Suprapubic skin (tissue), 4 donors: ENCODE results near the gene ASIC2. TPM values are rescaled to one million over a fixed set of nuclear protein-coding genes. Genes with fewer than 3 reads are reported as not detected.

Experiments used
- DNase-seq, 2 donors: peaks; one replicate each; pipeline ENCODE4 v3.0.0-alpha.2; 2019; ENCODE audit warnings: low spot score in 2 of 2
- H3K27ac ChIP-seq: fragments of 200-600 bp; sonication (generic); one replicate; pipeline ENCODE4 v1.5.1; 2019
- H3K27me3 ChIP-seq: fragments of 200-600 bp; sonication (generic); one replicate; pipeline ENCODE4 v1.5.1; 2019
- H3K36me3 ChIP-seq: fragments of 200-600 bp; sonication (generic); one replicate; pipeline ENCODE4 v1.5.1; 2019
- H3K4me1 ChIP-seq: fragments of 200-600 bp; sonication (generic); one replicate; pipeline ENCODE4 v1.5.1; 2019
- H3K4me3 ChIP-seq: fragments of 200-600 bp; sonication (generic); one replicate; pipeline ENCODE4 v1.5.1; 2019; ENCODE audit warnings: mild to moderate bottlenecking
- H3K9me3 ChIP-seq: fragments of 200-600 bp; sonication (generic); one replicate; pipeline ENCODE4 v1.5.1; 2019
- CTCF ChIP-seq, 2 donors: fragments of 200-600 bp in 1 of 2; fragments of 450-650 bp in 1 of 2; sonication (generic) in 1 of 2; IDR thresholded peaks; one replicate each; pipeline ENCODE4 v1.5.1; 2016 to 2019; ENCODE audit warnings: antibody characterized with exemption in 2 of 2, mild to moderate bottlenecking in 1 of 2, moderate library complexity in 1 of 2
- EP300 ChIP-seq: sonication (generic); formaldehyde crosslinking; IDR thresholded peaks from one replicate; pipeline ENCODE4 v1.6.1; 2017; ENCODE audit warnings: antibody characterized with exemption
- POLR2A ChIP-seq, 2 donors: fragments of 450-650 bp; IDR thresholded peaks; one replicate each; pipeline ENCODE4 v1.6.1; 2017; ENCODE audit warnings: antibody characterized with exemption in 2 of 2, mild to moderate bottlenecking in 2 of 2, moderate library complexity in 2 of 2
- POLR2AphosphoS5 ChIP-seq, 3 donors: sonication (generic); formaldehyde crosslinking; IDR thresholded peaks; one replicate each; pipeline ENCODE4 v1.6.1; 2017; ENCODE audit warnings: antibody characterized with exemption in 3 of 3
- WGBS: methylation state at CpG from one replicate; pipeline ENCODE4 v1.1.5; 2018; 5-methylcytosine and 5-hydroxymethylcytosine counted together
- total RNA-seq, 4 donors: library from RNA; depleted of rRNA; stranded (reverse); fragments of >200 nt; gene quantifications; one replicate each; pipeline ENCODE4 v1.1.0, GENCODE V29; 2016

Gene ASIC2
- total RNA-seq, 4 donors from 2014 or later: not detected

GRCh38 chr17:33207231-33207630 lies 85.9 kb downstream of the ASIC2 start:
- no peaks in the 10 kb centered on the region for H3K9me3 ChIP-seq
- WGBS: 95% methylated on average over 4 of the region's 4 CpGs
- TF ChIP-seq CTCF (IDR thresholded peaks at IDR 0.05) (no peak), POLR2A (IDR thresholded peaks at IDR 0.05) (no peak), POLR2AphosphoS5 (IDR thresholded peaks at IDR 0.05) (no peak), EP300 (no peak)
- no peaks in the 10 kb centered on the region for H3K4me1 ChIP-seq
- no peak overlapping the region for H3K27ac ChIP-seq
- no peak overlapping the region for H3K4me3 ChIP-seq
- H3K36me3 ChIP-seq: no peaks in the 10 kb centered on the region
- DNase-seq: no peak
- peaks cover 36% of the 10 kb centered on the region for H3K27me3 ChIP-seq

GRCh38 chr17:33205552-33205951 lies 87.5 kb downstream of the ASIC2 start:
- H3K4me3 ChIP-seq: no peak overlapping the region
- 94% methylated on average over 8 of the region's 8 CpGs for WGBS
- H3K36me3 ChIP-seq: no peaks in the 10 kb centered on the region
- H3K4me1 ChIP-seq: no peaks in the 10 kb centered on the region
- no peak overlapping the region for H3K27ac ChIP-seq
- H3K9me3 ChIP-seq: no peaks in the 10 kb centered on the region
- no peak for TF ChIP-seq POLR2AphosphoS5 (IDR thresholded peaks at IDR 0.05)
- no peak for TF ChIP-seq EP300
- TF ChIP-seq POLR2A (IDR thresholded peaks at IDR 0.05): no peak
- TF ChIP-seq CTCF (IDR thresholded peaks at IDR 0.05): no peak
- DNase-seq: no peak
- peaks cover 30% of the 10 kb centered on the region for H3K27me3 ChIP-seq

- WGBS: 91% methylated on average over 2 of the region's 2 CpGs
- Histone ChIP-seq H3K27me3 (peaks cover 27% of the 10 kb centered on the region), H3K4me3 (no peak overlapping the region), H3K9me3 (no peaks in the 10 kb centered on the region), H3K4me1 (no peaks in the 10 kb centered on the region), H3K27ac (no peak overlapping the region), H3K36me3 (no peaks in the 10 kb centered on the region)
- no peak for DNase-seq
- TF ChIP-seq POLR2A (IDR thresholded peaks at IDR 0.05): no peak
- TF ChIP-seq POLR2AphosphoS5 (IDR thresholded peaks at IDR 0.05): no peak
- no peak for TF ChIP-seq CTCF (IDR thresholded peaks at IDR 0.05)
- no peak for TF ChIP-seq EP300
Observed at GRCh38 chr17:33204701-33205100, 88.4 kb downstream of the ASIC2 start.

GRCh38 chr17:33204156-33204555 lies 88.9 kb downstream of the ASIC2 start:
- no peak for DNase-seq
- WGBS: 89% methylated on average over 2 of the region's 3 CpGs

More at GRCh38 chr17:33204156-33204555, 88.9 kb downstream of the ASIC2 start:
- Histone ChIP-seq H3K27ac (no peak overlapping the region), H3K36me3 (no peaks in the 10 kb centered on the region), H3K4me3 (no peak overlapping the region), H3K4me1 (no peaks in the 10 kb centered on the region), H3K9me3 (no peaks in the 10 kb centered on the region), H3K27me3 (peaks cover 27% of the 10 kb centered on the region)
- no peak for TF ChIP-seq EP300
- no peak for TF ChIP-seq CTCF (IDR thresholded peaks at IDR 0.05)
- TF ChIP-seq POLR2A (IDR thresholded peaks at IDR 0.05): no peak
- no peak for TF ChIP-seq POLR2AphosphoS5 (IDR thresholded peaks at IDR 0.05)
